CD4-positive, alpha-beta memory T cell (primary cell): Measurements from ENCODE around the gene MBD4. TPM values are rescaled to one million over a fixed set of nuclear protein-coding genes. Genes with fewer than 3 reads are reported as not detected.

Experiments used
- polyA plus RNA-seq, 2 donors: library from polyadenylated mRNA; unstranded; fragments of 300-500 nt; fragmentation: Illumina TruSeq; gene quantifications; one replicate each; pipeline ENCODE4 v1.2.3, GENCODE V29; 2021
- total RNA-seq, 2 experiments: library from RNA; stranded (reverse); gene quantifications; one replicate each; pipeline ENCODE4 v1.2.3, GENCODE V29; 2021

MBD4 gene
- total and polyA plus RNA-seq, 4 experiments from 2014 or later: 36.6 to 58.0 (median 52.6) TPM

Other genes with a start within 250 kb of the MBD4 start
- 100 to 1,000 TPM; 147 TPM for gene COPG1, start 190.3 kb downstream of the MBD4 start, total RNA-seq
- gene COPG1, start 190.3 kb downstream of the MBD4 start, polyA plus RNA-seq: 100 to 1,000 TPM in 1 of 2 donors, 10 to 100 TPM in 1; 67.4 to 111 TPM
- gene HMCES, start 161.1 kb downstream of the MBD4 start, total RNA-seq: 10 to 100 TPM; 50.1 to 52.5 TPM
- 100 to 1,000 TPM in 1 of 2 donors, 10 to 100 TPM in 1; 100.0 to 100 TPM for gene HMCES, start 161.1 kb downstream of the MBD4 start, polyA plus RNA-seq
- 1 to 10 TPM; 1.5 to 1.6 TPM for gene EFCAB12, start 11.3 kb downstream of the MBD4 start, total RNA-seq
- under 1 TPM in 1 of 2 donors, not detected in 1; 0.09 TPM for gene EFCAB12, start 11.3 kb downstream of the MBD4 start, polyA plus RNA-seq
- gene IFT122, start 276 bp upstream of the MBD4 start, total RNA-seq: 10 to 100 TPM; 20.0 to 21.8 TPM
- gene IFT122, start 276 bp upstream of the MBD4 start, polyA plus RNA-seq: 1 to 10 TPM; 5.3 to 5.8 TPM
- gene RHO, start 88.7 kb upstream of the MBD4 start, total RNA-seq: not detected
- not detected for gene RHO, start 88.7 kb upstream of the MBD4 start, polyA plus RNA-seq
- gene H1-8, start 103.2 kb upstream of the MBD4 start, total RNA-seq: not detected
- not detected for gene H1-8, start 103.2 kb upstream of the MBD4 start, polyA plus RNA-seq
- 10 to 100 TPM; 71.4 to 72.5 TPM for gene PLXND1, start 166.7 kb upstream of the MBD4 start, total RNA-seq
- 1 to 10 TPM in 1 of 2 donors, under 1 TPM in 1; 0.03 to 8.9 TPM for gene PLXND1, start 166.7 kb upstream of the MBD4 start, polyA plus RNA-seq